GM12875 (cell line): ENCODE results near the gene UGDH.

Source experiments
- H3K4me3 ChIP-seq: one replicate; pipeline ENCODE4 v1.5.1; 2011; ENCODE audit warnings: low read depth, low read length, control low read depth
- CTCF ChIP-seq: IDR thresholded peaks from 2 replicates; pipeline ENCODE4 v1.5.1; 2011; ENCODE audit warnings: low read depth, mild to moderate bottlenecking, control low read depth, inconsistent platforms, low read length, moderate library complexity, borderline replicate concordance; ENCODE audit not compliant: insufficient read depth

UGDH gene

DNA sequence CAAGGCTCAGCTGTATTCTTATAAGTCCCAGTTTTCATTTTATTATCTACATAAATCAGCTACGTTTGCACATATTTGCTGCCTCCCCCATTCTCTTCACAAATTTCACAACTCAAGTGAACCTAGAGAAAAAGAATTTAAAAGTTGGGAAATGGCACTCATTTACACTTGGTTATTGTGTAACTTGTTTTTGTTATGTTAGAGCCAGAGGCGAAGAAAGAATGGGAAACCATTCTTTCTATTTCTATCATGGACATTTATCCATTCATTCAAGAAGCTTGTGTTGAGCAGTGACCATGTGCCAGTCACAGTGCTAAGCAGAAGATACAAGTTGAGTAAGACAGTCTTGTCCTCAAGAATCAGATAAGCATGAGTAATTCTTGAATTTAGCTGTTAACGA is 54.8 kb downstream of the UGDH start:
- H3K4me3 ChIP-seq = no peak overlapping the region
- no peak for TF ChIP-seq CTCF

DNA sequence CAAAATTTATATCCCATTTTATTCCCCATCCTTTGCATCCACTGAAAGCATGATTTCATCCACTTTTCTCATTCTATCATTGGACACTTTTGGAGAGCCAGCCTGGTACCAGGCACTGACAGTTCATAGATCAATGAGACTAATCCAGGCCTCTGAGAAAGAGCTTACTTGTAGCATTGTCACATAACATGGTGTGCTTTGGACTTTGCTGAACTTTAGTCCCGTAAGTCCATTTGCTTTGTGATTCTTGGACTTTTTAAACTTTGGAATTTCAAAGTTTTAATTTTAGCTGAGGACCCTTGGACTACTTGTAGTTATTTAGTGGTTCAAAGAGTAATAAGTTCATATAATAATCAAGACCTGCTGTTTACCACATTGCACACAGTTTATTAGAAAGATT is 56.8 kb downstream of the UGDH start:
- TF ChIP-seq CTCF = no peak
- H3K4me3 ChIP-seq = no peak overlapping the region

DNA sequence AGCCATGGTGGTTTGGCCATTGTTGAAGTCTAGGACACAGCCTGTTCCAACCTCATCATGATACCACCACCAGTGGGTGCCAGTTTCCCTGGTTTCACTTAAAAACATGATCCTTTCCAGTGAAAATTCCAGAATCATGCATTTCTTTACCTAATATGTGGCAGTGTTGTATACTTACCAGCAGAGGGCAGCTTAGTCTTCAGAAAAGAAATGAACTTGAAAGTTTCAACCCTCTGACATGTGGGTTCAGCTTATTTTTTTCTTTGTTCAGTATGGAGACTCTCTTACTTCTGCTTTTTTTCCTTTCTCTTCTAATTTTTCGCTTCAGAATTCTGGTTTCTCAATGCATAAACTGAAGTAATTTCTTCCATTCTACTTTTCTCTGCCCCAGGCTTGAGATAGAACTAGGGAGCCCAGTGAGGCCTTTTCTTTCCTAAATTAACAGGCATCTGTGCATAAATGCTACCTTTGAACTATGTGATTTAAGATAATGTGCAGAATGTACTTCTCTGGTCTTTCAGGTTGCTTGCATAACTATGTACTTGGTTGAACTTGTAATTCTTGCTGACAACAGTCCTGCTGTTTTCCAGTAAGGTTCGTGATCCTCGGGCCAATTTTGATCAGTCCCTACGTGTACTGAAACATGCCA is 57.7 kb downstream of the UGDH start:
- no peak overlapping the region for H3K4me3 ChIP-seq

GRCh38 chr4:39467464-39467863 is 59.8 kb downstream of the UGDH start:
- no peak for TF ChIP-seq CTCF
- H3K4me3 ChIP-seq = no peak overlapping the region

More for the DNA sequence above, 57.7 kb downstream of the UGDH start:
- TF ChIP-seq CTCF = peak; percentile 54; the same call in 1 of the 2 replicates

- H3K4me3 ChIP-seq = no peak overlapping the region
- no peak for TF ChIP-seq CTCF
Observed at GRCh38 chr4:39466747-39467146, 60.5 kb downstream of the UGDH start.

- TF ChIP-seq CTCF = no peak
- no peak overlapping the region for H3K4me3 ChIP-seq
Observed at GRCh38 chr4:39464886-39465501, 62.2 kb downstream of the UGDH start.
